RWPE2 (cell line): ENCODE data around the gene PCED1A.

Experiments
- ATAC-seq: fragments of 200-7000 bp; cut with Tn5 transposase; 3 replicates; pipeline ENCODE4 v1.9.1; 2021; ENCODE audit warnings: low read depth
- DNase-seq: peaks from one replicate; pipeline ENCODE4 v3.0.0-alpha.2; 2020; ENCODE audit warnings: low spot score
- H3K27ac ChIP-seq: fragments of 450-650 bp; 2 replicates; pipeline ENCODE4 v1.5.1; 2017; ENCODE audit warnings: mild to moderate bottlenecking; ENCODE audit not compliant: poor library complexity, severe bottlenecking
- H3K27me3 ChIP-seq: fragments of 250-450 bp; sonication (Bioruptor Pico); 2 replicates; pipeline ENCODE4 v1.5.1; 2021; ENCODE audit warnings: mild to moderate bottlenecking, moderate library complexity; ENCODE audit not compliant: insufficient read depth, poor library complexity, severe bottlenecking
- H3K36me3 ChIP-seq: fragments of 250-450 bp; sonication (Bioruptor Pico); 2 replicates; pipeline ENCODE4 v1.5.1; 2020; ENCODE audit warnings: low read depth, mild to moderate bottlenecking, moderate library complexity
- H3K4me1 ChIP-seq: fragments of 250-450 bp; sonication (Bioruptor Pico); 2 replicates; pipeline ENCODE4 v1.5.1; 2021; ENCODE audit warnings: mild to moderate bottlenecking, moderate library complexity; ENCODE audit not compliant: insufficient read depth, poor library complexity, severe bottlenecking
- H3K4me3 ChIP-seq: fragments of 250-450 bp; sonication (Bioruptor Pico); 2 replicates; pipeline ENCODE4 v1.5.1; 2021; ENCODE audit warnings: mild to moderate bottlenecking, moderate library complexity; ENCODE audit not compliant: severe bottlenecking
- H3K9me3 ChIP-seq: fragments of 250-450 bp; sonication (Bioruptor Pico); 2 replicates; pipeline ENCODE4 v1.5.1; 2021; ENCODE audit warnings: mild to moderate bottlenecking, moderate library complexity; ENCODE audit not compliant: severe bottlenecking
- CTCF ChIP-seq: fragments of 450-650 bp; IDR thresholded peaks from one replicate; pipeline ENCODE4 v1.5.1; 2017; ENCODE audit warnings: mild to moderate bottlenecking, moderate library complexity; ENCODE audit not compliant: poor library complexity, severe bottlenecking

The PCED1A gene

GRCh38 chr20:2822073-2822472, 18.4 kb downstream of the PCED1A start:
- Histone ChIP-seq H3K27ac (no peak overlapping the region), H3K4me1 (no peaks in the 10 kb centered on the region), H3K4me3 (peak overlapping the region; percentile 3), H3K27me3 (peaks cover 15% of the 10 kb centered on the region), H3K9me3 (no peaks in the 10 kb centered on the region), H3K36me3 (no peaks in the 10 kb centered on the region)
- TF ChIP-seq CTCF: no peak
- ATAC-seq (peak; percentile 68), DNase-seq (no peak)

GRCh38 chr20:2820896-2821869, 19.3 kb downstream of the PCED1A start:
- Histone ChIP-seq H3K27ac (no peak overlapping the region), H3K4me3 (no peak overlapping the region), H3K9me3 (no peaks in the 10 kb centered on the region), H3K4me1 (no peaks in the 10 kb centered on the region), H3K36me3 (no peaks in the 10 kb centered on the region), H3K27me3 (peaks cover 9% of the 10 kb centered on the region)
- no peak for TF ChIP-seq CTCF
- DNase-seq: no peak
- ATAC-seq: 0 out of 3 replicates have a peak, but pooled peaks have one; percentile 24

GRCh38 chr20:2820084-2820895, 20.2 kb downstream of the PCED1A start:
- Histone ChIP-seq H3K9me3 (no peaks in the 10 kb centered on the region), H3K36me3 (no peaks in the 10 kb centered on the region), H3K27ac (no peak overlapping the region), H3K4me3 (no peak overlapping the region), H3K27me3 (peaks cover 7% of the 10 kb centered on the region), H3K4me1 (no peaks in the 10 kb centered on the region)
- ATAC-seq (no peak), DNase-seq (no peak)
- TF ChIP-seq CTCF: no peak

GRCh38 chr20:2817891-2818595, 22.4 kb downstream of the PCED1A start:
- peaks cover 7% of the 10 kb centered on the region for H3K27me3 ChIP-seq
- H3K9me3 ChIP-seq: no peaks in the 10 kb centered on the region
- ATAC-seq (no peak), DNase-seq (no peak)
- H3K4me3 ChIP-seq: no peak overlapping the region
- H3K36me3 ChIP-seq: no peaks in the 10 kb centered on the region
- no peak for TF ChIP-seq CTCF
- H3K4me1 ChIP-seq: peaks cover 13% of the 10 kb centered on the region
- no peak overlapping the region for H3K27ac ChIP-seq
